GM18499 (cell line): ENCODE results near the gene RNF32.

Experiments
- ATAC-seq: cut with Tn5 transposase; IDR thresholded peaks from one replicate; pipeline ENCODE4 v1.9.1; 2021; ENCODE audit warnings: moderate number of reproducible peaks; ENCODE audit not compliant: insufficient read depth, unreplicated experiment

The RNF32 gene

DNA sequence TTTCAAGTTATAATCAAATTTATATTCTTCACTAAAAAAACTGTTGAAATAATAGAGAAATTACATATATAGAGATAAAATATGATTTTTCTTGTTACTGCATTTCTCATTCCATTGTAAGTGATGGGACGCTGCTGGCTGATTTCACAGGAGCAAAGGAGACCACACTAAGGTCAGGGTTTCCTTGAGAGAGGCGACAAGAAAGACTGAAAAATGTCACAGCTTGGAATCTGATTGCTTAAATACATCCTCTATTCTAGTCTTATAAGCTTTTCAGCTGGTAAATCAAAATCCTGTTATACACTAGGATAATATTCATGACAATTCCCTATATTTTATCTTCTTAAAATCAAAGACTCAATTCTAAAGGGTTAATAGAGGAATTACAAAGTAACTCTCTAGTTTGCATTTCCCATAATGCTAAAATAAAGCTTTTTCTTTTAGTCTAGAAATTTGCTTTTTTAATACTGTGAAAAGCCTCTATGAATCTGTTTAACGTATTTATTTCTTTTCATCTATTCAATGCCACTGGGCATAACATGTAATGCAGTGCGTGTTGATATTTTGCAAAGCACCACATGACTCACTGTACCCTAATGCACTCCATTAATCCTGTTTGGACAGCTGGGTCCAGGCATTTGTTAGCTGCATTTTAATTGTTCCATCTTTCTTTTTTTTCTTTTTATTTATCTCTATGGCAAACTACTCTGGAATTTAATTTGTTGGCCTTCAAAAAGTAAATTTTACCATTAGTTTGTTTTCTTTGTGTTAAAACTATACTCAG, 81.7 kb downstream of the RNF32 start:
- ATAC-seq, result no peak

DNA sequence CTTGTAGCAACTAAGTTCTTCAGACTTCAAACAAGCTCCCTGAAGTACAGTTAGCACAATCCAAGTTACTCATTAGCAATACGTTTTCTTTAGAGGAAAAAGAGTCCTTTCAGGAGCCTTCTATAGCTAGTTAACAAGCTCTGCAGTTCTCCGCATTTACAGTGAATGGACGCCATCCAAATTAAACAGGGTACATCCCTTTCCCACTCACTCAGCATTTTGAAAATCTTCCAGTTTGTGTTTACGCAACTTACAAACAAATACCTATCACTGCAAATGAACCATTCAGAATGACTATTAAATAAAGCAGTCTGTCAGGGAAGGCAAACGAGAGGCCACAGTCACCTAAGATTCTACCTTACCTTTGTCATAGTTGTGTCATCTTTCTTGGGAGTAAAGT, 84.5 kb downstream of the RNF32 start:
- ATAC-seq, result no peak

DNA sequence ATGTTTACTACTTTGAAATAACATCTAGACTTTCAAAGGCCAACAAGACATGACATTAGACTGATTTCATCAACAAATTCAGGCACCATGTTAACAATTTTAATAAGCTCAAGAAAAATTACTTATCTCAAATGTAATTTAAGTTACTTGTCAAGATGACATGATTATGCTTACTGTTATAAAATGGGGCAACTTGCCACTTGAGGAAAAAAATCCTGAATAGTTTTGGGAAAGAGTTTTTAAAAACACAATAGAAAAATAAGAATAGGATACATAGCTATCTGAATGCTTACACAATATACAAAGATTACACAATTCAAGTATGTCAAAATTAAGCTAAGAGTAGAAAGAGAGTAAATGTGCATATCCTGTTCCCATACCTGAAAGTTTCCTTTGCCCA, 85.4 kb downstream of the RNF32 start:
- no peak for ATAC-seq
